Measurements from ENCODE around the gene RNF215.

- TF ChIP-seq EZH2 (IDR thresholded peaks at IDR 0.05; ENCODE audit: borderline replicate concordance, control insufficient read depth, low read depth, low read length) (no peak), ATF7 (IDR thresholded peaks at IDR 0.05; ENCODE audit: low read depth) (no peak), CEBPB (IDR thresholded peaks at IDR 0.05; ENCODE audit: borderline replicate concordance in 1 of 2, low read depth in 2 of 2, low read length in 2 of 2) (no peak), KDM1A (IDR thresholded peaks at IDR 0.05; ENCODE audit: borderline replicate concordance) (no peak), REST (IDR thresholded peaks at IDR 0.05; ENCODE audit: low read depth, low read length) (no peak), CREM (IDR thresholded peaks at IDR 0.05; ENCODE audit: low read depth) (no peak; the same call in none of the 2 replicates), TAF1 (IDR thresholded peaks at IDR 0.05; ENCODE audit: borderline replicate concordance, low read depth, low read length) (no peak), POLR2A (IDR thresholded peaks at IDR 0.05; ENCODE audit: low read depth, low read length) (peak; percentile 72)
- TF ChIP-seq, protein P1, sequence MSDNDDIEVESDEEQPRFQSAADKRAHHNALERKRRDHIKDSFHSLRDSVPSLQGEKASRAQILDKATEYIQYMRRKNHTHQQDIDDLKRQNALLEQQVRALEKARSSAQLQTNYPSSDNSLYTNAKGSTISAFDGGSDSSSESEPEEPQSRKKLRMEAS (IDR thresholded peaks at IDR 0.05; ENCODE audit: low read depth, low read length) = no peak
- TF ChIP-seq, protein P2, sequence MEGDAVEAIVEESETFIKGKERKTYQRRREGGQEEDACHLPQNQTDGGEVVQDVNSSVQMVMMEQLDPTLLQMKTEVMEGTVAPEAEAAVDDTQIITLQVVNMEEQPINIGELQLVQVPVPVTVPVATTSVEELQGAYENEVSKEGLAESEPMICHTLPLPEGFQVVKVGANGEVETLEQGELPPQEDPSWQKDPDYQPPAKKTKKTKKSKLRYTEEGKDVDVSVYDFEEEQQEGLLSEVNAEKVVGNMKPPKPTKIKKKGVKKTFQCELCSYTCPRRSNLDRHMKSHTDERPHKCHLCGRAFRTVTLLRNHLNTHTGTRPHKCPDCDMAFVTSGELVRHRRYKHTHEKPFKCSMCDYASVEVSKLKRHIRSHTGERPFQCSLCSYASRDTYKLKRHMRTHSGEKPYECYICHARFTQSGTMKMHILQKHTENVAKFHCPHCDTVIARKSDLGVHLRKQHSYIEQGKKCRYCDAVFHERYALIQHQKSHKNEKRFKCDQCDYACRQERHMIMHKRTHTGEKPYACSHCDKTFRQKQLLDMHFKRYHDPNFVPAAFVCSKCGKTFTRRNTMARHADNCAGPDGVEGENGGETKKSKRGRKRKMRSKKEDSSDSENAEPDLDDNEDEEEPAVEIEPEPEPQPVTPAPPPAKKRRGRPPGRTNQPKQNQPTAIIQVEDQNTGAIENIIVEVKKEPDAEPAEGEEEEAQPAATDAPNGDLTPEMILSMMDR (IDR thresholded peaks at IDR 0.05 in 2 of 3, conservative IDR thresholded peaks at IDR 0.05 in 1 of 3; ENCODE audit: control insufficient read depth in 2 of 3, extremely low read depth in 1 of 3, insufficient read depth in 1 of 3, low read depth in 3 of 3, low read length in 3 of 3) = 0 out of 6 replicates have a peak, but pooled peaks of 1 of the 3 experiments have one; percentile 1
Observed at GRCh38 chr22:30425616-30426387, 38.6 kb upstream of the RNF215 start, which contains the start of gene MTFP1.

Data from GM12878 (cell line).